ENCODE results near the gene LRMDA. TPM values are rescaled to one million over a fixed set of nuclear protein-coding genes. Genes with fewer than 3 reads are reported as not detected.

Gene LRMDA
- total RNA-seq, 1 donor from 2014 or later = 18.7 TPM

- Histone ChIP-seq H3K4me3 (ENCODE audit: low read depth, low read length) (no peak overlapping the region), H3K36me3 (ENCODE audit: control insufficient read depth, insufficient read depth, low read length) (no peaks in the 10 kb centered on the region), H3K27me3 (ENCODE audit: control insufficient read depth, insufficient read depth, low read length) (no peaks in the 10 kb centered on the region)
- DNase-seq (ENCODE audit: low read depth) = no peak
- TF ChIP-seq, protein P1, sequence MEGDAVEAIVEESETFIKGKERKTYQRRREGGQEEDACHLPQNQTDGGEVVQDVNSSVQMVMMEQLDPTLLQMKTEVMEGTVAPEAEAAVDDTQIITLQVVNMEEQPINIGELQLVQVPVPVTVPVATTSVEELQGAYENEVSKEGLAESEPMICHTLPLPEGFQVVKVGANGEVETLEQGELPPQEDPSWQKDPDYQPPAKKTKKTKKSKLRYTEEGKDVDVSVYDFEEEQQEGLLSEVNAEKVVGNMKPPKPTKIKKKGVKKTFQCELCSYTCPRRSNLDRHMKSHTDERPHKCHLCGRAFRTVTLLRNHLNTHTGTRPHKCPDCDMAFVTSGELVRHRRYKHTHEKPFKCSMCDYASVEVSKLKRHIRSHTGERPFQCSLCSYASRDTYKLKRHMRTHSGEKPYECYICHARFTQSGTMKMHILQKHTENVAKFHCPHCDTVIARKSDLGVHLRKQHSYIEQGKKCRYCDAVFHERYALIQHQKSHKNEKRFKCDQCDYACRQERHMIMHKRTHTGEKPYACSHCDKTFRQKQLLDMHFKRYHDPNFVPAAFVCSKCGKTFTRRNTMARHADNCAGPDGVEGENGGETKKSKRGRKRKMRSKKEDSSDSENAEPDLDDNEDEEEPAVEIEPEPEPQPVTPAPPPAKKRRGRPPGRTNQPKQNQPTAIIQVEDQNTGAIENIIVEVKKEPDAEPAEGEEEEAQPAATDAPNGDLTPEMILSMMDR (IDR thresholded peaks at IDR 0.05; ENCODE audit: insufficient read depth, low read length, poor library complexity, severe bottlenecking) = no peak
These were observed 834.2 kb downstream of the LRMDA start for GRCh38 chr10:76265441-76266113.

DNA sequence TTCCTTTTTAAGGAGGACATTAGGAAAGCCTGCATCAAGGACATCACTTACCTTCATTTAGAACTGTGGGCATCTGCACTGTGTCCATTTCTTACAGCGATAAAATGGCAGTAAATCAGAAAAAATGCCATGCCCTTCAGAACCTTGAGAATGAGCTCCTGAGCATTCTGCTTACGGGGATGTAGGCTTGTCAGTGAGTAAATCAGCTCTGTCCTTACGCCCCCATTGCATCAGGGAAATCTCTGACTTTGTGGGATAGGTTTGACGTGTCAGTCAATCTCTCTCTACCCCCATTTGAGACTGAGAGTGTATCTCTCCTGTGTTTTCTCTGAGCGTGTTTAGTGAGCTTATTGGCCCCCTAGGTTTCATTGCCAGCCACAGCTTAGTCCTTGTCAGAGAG is 837.1 kb downstream of the LRMDA start:
- Histone ChIP-seq H3K27me3 (ENCODE audit: control insufficient read depth, insufficient read depth, low read length) (no peaks in the 10 kb centered on the region), H3K4me3 (ENCODE audit: low read depth, low read length) (no peak overlapping the region), H3K36me3 (ENCODE audit: control insufficient read depth, insufficient read depth, low read length) (no peaks in the 10 kb centered on the region)
- DNase-seq (ENCODE audit: low read depth) = no peak
- TF ChIP-seq, protein P1 (IDR thresholded peaks at IDR 0.05; ENCODE audit: insufficient read depth, low read length, poor library complexity, severe bottlenecking) = no peak

GRCh38 chr10:76268954-76269353 is 837.5 kb downstream of the LRMDA start:
- TF ChIP-seq, protein P1 (IDR thresholded peaks at IDR 0.05; ENCODE audit: insufficient read depth, low read length, poor library complexity, severe bottlenecking) = no peak
- no peak for DNase-seq (ENCODE audit: low read depth)
- H3K36me3 ChIP-seq (ENCODE audit: control insufficient read depth, insufficient read depth, low read length) = no peaks in the 10 kb centered on the region
- H3K27me3 ChIP-seq (ENCODE audit: control insufficient read depth, insufficient read depth, low read length) = no peaks in the 10 kb centered on the region
- no peak overlapping the region for H3K4me3 ChIP-seq (ENCODE audit: low read depth, low read length)

- H3K4me3 ChIP-seq (ENCODE audit: low read depth, low read length) = no peak overlapping the region
- no peak for DNase-seq (ENCODE audit: low read depth)
- TF ChIP-seq, protein P1 (IDR thresholded peaks at IDR 0.05; ENCODE audit: insufficient read depth, low read length, poor library complexity, severe bottlenecking) = no peak
- no peaks in the 10 kb centered on the region for H3K36me3 ChIP-seq (ENCODE audit: control insufficient read depth, insufficient read depth, low read length)
- H3K27me3 ChIP-seq (ENCODE audit: control insufficient read depth, insufficient read depth, low read length) = no peaks in the 10 kb centered on the region
These were observed 839.0 kb downstream of the LRMDA start for GRCh38 chr10:76270464-76270863.

GRCh38 chr10:76274933-76275332 is 843.5 kb downstream of the LRMDA start:
- no peak overlapping the region for H3K4me3 ChIP-seq (ENCODE audit: low read depth, low read length)
- TF ChIP-seq, protein P1 (IDR thresholded peaks at IDR 0.05; ENCODE audit: insufficient read depth, low read length, poor library complexity, severe bottlenecking) = no peak
- no peaks in the 10 kb centered on the region for H3K36me3 ChIP-seq (ENCODE audit: control insufficient read depth, insufficient read depth, low read length)
- no peak for DNase-seq (ENCODE audit: low read depth)
- no peaks in the 10 kb centered on the region for H3K27me3 ChIP-seq (ENCODE audit: control insufficient read depth, insufficient read depth, low read length)
